ENCODE data around the gene TAS1R2. TPM values are rescaled to one million over a fixed set of nuclear protein-coding genes. Genes with fewer than 3 reads are reported as not detected.

The TAS1R2 gene
- total and polyA plus RNA-seq, 9 of the 15 experiments (the other 6 are each of a cell fraction or from before 2014, with no cell fraction given): not detected

DNA sequence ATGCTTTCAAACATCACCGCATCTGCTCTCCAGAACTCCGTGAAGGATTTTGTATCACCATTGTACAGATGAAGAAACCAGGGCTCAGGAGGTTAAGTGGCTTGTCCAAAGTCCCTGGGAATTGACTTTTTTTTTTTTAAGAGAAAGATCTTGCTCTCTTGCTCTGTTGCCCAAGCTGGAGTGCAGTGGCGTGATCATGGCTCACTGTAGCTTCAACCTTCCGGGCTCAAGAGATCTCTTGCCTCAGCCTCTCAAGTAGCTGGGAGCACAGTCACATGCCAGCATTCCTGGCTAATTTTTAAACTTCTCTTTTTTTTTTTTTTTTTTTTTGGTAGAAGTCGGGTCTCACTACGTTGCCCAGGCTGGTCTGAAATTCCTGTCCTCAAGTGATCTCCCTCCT is 6.9 kb upstream of the TAS1R2 start (continued):
- TF ChIP-seq, protein P1, sequence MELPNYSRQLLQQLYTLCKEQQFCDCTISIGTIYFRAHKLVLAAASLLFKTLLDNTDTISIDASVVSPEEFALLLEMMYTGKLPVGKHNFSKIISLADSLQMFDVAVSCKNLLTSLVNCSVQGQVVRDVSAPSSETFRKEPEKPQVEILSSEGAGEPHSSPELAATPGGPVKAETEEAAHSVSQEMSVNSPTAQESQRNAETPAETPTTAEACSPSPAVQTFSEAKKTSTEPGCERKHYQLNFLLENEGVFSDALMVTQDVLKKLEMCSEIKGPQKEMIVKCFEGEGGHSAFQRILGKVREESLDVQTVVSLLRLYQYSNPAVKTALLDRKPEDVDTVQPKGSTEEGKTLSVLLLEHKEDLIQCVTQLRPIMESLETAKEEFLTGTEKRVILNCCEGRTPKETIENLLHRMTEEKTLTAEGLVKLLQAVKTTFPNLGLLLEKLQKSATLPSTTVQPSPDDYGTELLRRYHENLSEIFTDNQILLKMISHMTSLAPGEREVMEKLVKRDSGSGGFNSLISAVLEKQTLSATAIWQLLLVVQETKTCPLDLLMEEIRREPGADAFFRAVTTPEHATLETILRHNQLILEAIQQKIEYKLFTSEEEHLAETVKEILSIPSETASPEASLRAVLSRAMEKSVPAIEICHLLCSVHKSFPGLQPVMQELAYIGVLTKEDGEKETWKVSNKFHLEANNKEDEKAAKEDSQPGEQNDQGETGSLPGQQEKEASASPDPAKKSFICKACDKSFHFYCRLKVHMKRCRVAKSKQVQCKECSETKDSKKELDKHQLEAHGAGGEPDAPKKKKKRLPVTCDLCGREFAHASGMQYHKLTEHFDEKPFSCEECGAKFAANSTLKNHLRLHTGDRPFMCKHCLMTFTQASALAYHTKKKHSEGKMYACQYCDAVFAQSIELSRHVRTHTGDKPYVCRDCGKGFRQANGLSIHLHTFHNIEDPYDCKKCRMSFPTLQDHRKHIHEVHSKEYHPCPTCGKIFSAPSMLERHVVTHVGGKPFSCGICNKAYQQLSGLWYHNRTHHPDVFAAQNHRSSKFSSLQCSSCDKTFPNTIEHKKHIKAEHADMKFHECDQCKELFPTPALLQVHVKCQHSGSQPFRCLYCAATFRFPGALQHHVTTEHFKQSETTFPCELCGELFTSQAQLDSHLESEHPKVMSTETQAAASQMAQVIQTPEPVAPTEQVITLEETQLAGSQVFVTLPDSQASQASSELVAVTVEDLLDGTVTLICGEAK (IDR thresholded peaks at IDR 0.05): no peak
- TF ChIP-seq, protein P1 (CRISPR knock-in tag; IDR thresholded peaks at IDR 0.05): no peak
- no peak for TF ChIP-seq CBFA2T2 (conservative IDR thresholded peaks at IDR 0.05)
- TF ChIP-seq WHSC1 (IDR thresholded peaks at IDR 0.05; ENCODE audit: low read length): no peak
- no peak for TF ChIP-seq NFYB (IDR thresholded peaks at IDR 0.05; ENCODE audit: extremely low read depth, insufficient read length)
- TF ChIP-seq, protein P2, sequence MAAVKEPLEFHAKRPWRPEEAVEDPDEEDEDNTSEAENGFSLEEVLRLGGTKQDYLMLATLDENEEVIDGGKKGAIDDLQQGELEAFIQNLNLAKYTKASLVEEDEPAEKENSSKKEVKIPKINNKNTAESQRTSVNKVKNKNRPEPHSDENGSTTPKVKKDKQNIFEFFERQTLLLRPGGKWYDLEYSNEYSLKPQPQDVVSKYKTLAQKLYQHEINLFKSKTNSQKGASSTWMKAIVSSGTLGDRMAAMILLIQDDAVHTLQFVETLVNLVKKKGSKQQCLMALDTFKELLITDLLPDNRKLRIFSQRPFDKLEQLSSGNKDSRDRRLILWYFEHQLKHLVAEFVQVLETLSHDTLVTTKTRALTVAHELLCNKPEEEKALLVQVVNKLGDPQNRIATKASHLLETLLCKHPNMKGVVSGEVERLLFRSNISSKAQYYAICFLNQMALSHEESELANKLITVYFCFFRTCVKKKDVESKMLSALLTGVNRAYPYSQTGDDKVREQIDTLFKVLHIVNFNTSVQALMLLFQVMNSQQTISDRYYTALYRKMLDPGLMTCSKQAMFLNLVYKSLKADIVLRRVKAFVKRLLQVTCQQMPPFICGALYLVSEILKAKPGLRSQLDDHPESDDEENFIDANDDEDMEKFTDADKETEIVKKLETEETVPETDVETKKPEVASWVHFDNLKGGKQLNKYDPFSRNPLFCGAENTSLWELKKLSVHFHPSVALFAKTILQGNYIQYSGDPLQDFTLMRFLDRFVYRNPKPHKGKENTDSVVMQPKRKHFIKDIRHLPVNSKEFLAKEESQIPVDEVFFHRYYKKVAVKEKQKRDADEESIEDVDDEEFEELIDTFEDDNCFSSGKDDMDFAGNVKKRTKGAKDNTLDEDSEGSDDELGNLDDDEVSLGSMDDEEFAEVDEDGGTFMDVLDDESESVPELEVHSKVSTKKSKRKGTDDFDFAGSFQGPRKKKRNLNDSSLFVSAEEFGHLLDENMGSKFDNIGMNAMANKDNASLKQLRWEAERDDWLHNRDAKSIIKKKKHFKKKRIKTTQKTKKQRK (IDR thresholded peaks at IDR 0.05; ENCODE audit: borderline replicate concordance, low read depth, low read length): no peak
- TF ChIP-seq, protein P3, sequence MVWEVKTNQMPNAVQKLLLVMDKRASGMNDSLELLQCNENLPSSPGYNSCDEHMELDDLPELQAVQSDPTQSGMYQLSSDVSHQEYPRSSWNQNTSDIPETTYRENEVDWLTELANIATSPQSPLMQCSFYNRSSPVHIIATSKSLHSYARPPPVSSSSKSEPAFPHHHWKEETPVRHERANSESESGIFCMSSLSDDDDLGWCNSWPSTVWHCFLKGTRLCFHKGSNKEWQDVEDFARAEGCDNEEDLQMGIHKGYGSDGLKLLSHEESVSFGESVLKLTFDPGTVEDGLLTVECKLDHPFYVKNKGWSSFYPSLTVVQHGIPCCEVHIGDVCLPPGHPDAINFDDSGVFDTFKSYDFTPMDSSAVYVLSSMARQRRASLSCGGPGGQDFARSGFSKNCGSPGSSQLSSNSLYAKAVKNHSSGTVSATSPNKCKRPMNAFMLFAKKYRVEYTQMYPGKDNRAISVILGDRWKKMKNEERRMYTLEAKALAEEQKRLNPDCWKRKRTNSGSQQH (CRISPR knock-in tag; IDR thresholded peaks at IDR 0.05): no peak
- TF ChIP-seq GATAD2B (IDR thresholded peaks at IDR 0.05; ENCODE audit: borderline replicate concordance): no peak
- no peak for TF ChIP-seq ZNF134 (CRISPR knock-in tag; conservative IDR thresholded peaks at IDR 0.05)
